ENCODE data around the gene ACBD4. TPM values are rescaled to one million over a fixed set of nuclear protein-coding genes. Genes with fewer than 3 reads are reported as not detected.

The ACBD4 gene
- total RNA-seq, 1 experiment from 2014 or later: 9.7 TPM

DNA sequence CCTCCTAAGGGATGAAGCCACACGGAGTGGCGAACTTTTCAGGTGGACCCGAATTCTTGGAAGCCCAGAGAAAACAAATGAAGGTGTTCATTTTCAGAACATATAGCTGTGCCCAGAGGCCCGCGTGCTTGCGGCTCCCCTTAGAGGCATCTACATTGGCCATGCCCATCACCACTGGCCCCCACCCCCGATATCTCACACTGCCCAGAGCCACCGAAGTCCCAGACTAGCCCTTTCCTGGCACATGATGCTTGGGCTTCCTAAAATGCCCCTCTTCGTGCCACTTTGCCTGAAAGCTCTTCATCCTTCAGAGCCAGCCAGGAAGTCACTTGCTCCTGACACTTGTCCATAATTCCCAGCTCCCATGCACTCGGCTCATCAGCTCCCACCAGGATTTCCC is 10.7 kb downstream of the ACBD4 start:
- H3K27ac Mint-ChIP-seq: peak overlapping the region in 1 of 3 experiments; percentile 30; a peak in 1 of 7 replicates
- H2AFZ ChIP-seq (ENCODE audit: low read length): no peak overlapping the region
- H3K27me3 ChIP-seq (ENCODE audit: insufficient read depth, low read length): no peaks in the 10 kb centered on the region
- no peak overlapping the region for H4K8ac ChIP-seq (replicated peaks; ENCODE audit: insufficient read length, low read depth, low read length)
- H3K9me3 Mint-ChIP-seq: no peaks in the 10 kb centered on the region; a peak in 1 of 5 replicates
- H3K79me1 ChIP-seq (ENCODE audit: insufficient read depth, low read depth, low read length, poor library complexity, severe bottlenecking): no peaks in the 10 kb centered on the region
- H3K23ac ChIP-seq (ENCODE audit: insufficient read length, low read depth, low read length): no peak overlapping the region
- no peak overlapping the region for H2BK5ac ChIP-seq (ENCODE audit: insufficient read length, low read length)
- TF ChIP-seq, protein P1, sequence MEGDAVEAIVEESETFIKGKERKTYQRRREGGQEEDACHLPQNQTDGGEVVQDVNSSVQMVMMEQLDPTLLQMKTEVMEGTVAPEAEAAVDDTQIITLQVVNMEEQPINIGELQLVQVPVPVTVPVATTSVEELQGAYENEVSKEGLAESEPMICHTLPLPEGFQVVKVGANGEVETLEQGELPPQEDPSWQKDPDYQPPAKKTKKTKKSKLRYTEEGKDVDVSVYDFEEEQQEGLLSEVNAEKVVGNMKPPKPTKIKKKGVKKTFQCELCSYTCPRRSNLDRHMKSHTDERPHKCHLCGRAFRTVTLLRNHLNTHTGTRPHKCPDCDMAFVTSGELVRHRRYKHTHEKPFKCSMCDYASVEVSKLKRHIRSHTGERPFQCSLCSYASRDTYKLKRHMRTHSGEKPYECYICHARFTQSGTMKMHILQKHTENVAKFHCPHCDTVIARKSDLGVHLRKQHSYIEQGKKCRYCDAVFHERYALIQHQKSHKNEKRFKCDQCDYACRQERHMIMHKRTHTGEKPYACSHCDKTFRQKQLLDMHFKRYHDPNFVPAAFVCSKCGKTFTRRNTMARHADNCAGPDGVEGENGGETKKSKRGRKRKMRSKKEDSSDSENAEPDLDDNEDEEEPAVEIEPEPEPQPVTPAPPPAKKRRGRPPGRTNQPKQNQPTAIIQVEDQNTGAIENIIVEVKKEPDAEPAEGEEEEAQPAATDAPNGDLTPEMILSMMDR (conservative IDR thresholded peaks at IDR 0.05): no peak
- no peaks in the 10 kb centered on the region for H4K20me1 ChIP-seq (ENCODE audit: control insufficient read depth, insufficient read depth, insufficient read length)
- H3K4me2 ChIP-seq (ENCODE audit: insufficient read depth, insufficient read length, low read length): no peak overlapping the region
- no peak overlapping the region for H3K27ac ChIP-seq (ENCODE audit: insufficient read length, low read depth, low read length)
- H4K91ac ChIP-seq (ENCODE audit: insufficient read length, low read depth, low read length): no peak overlapping the region
- H3K4me1 Mint-ChIP-seq: peaks cover 35 to 43% of the 10 kb centered on the region in 2 experiments
- peaks cover 22% of the 10 kb centered on the region for H3K23me2 ChIP-seq (ENCODE audit: insufficient read length, low read depth, low read length, poor library complexity, severe bottlenecking)
- no peak overlapping the region for H3K14ac ChIP-seq (ENCODE audit: insufficient read depth, low read length)
- H2AK5ac ChIP-seq (ENCODE audit: insufficient read length, low read length): no peak overlapping the region
- no peak overlapping the region for H3K56ac ChIP-seq (ENCODE audit: insufficient read length, low read depth, low read length)
- H4K5ac ChIP-seq (ENCODE audit: insufficient read length, low read depth, low read length): no peak overlapping the region
- H2BK12ac ChIP-seq (ENCODE audit: insufficient read length, low read depth, low read length): no peak overlapping the region
- H2BK15ac ChIP-seq (ENCODE audit: low read depth, low read length): no peak overlapping the region
- peaks cover 2% of the 10 kb centered on the region; the same call in 1 of the 2 replicates for H3K4me1 ChIP-seq (ENCODE audit: insufficient read depth, low read length)
- H3K9me3 ChIP-seq (ENCODE audit: control insufficient read depth, low read depth, low read length): no peaks in the 10 kb centered on the region
- no peak for DNase-seq
- no peak overlapping the region for H2BK20ac ChIP-seq (ENCODE audit: low read depth, low read length, poor library complexity, severe bottlenecking)
- peak overlapping the region; percentile 98 to 99 for H3K4me3 Mint-ChIP-seq
- H3K18ac ChIP-seq (ENCODE audit: insufficient read length, low read depth, low read length): no peak overlapping the region
- peaks cover 2% of the 10 kb centered on the region for H3K27me3 Mint-ChIP-seq (ENCODE audit: low read depth)
- no peak overlapping the region for H3K4ac ChIP-seq (ENCODE audit: low read depth, low read length)
- H3K79me2 ChIP-seq (ENCODE audit: insufficient read depth, low read length): no peaks in the 10 kb centered on the region; the same call in 1 of the 2 replicates
- H3K36me3 Mint-ChIP-seq (ENCODE audit: insufficient read depth in 1 of 3, low read depth in 3 of 3): peaks cover 1 to 5% (median 3%) of the 10 kb centered on the region in 3 experiments; a peak in 3 of 7 replicates
- H3K9ac ChIP-seq (ENCODE audit: extremely low read depth, insufficient read length, low read length): no peak overlapping the region
- H3T11ph ChIP-seq (ENCODE audit: low read length): no peak overlapping the region
- WGBS (ENCODE audit: extremely low coverage, insufficient read length, low lambda C conversion rate): no CpG with 5 or more reads among the region's 10 CpGs
- H2BK120ac ChIP-seq (ENCODE audit: low read depth, low read length, poor library complexity, severe bottlenecking): no peak overlapping the region

Measured in H9 (cell line).